T-helper 17 cell (primary cell): Measurements from ENCODE around the gene KIAA1671. TPM values are rescaled to one million over a fixed set of nuclear protein-coding genes. Genes with fewer than 3 reads are reported as not detected.

ENCODE experiments used
- ATAC-seq: fragments of 150-1000 bp; cut with Tn5 transposase; 2 replicates; pipeline ENCODE4 v1.10.0; 2021; ENCODE audit warnings: mild to moderate bottlenecking, moderate library complexity
- DNase-seq, 3 donors: peaks; one replicate each; pipeline versions ENCODE4 v3.0.0 to v3.0.0-alpha.2; 2020 to 2021
- H3K9me3 ChIP-seq: one replicate; pipeline ENCODE4 v1.7.0; 2013; ENCODE audit warnings: low read length, mild to moderate bottlenecking; ENCODE audit not compliant: control insufficient read depth, poor library complexity, severe bottlenecking
- H3K27ac Mint-ChIP-seq: one replicate; pipeline ENCODE4 v1.8.0; 2022; ENCODE audit warnings: mild to moderate bottlenecking, moderate library complexity, mixed read lengths
- H3K27me3 Mint-ChIP-seq: one replicate; pipeline ENCODE4 v1.8.0; 2022; ENCODE audit warnings: mixed read lengths
- H3K36me3 Mint-ChIP-seq: one replicate; pipeline ENCODE4 v1.8.0; 2022; ENCODE audit warnings: low read depth, mixed read lengths
- H3K4me1 Mint-ChIP-seq: one replicate; pipeline ENCODE4 v1.8.0; 2022; ENCODE audit warnings: mild to moderate bottlenecking, mixed read lengths
- H3K4me3 Mint-ChIP-seq: one replicate; pipeline ENCODE4 v1.8.0; 2022; ENCODE audit warnings: mild to moderate bottlenecking, moderate library complexity, mixed read lengths
- total RNA-seq, 4 donors: library from RNA in 2 of 4; stranded (reverse) in 2 of 4; gene quantifications; one replicate each; pipeline ENCODE4 v1.2.3 and lab custom pipeline; 2022 to 2026

KIAA1671 gene
- total RNA-seq, 2 donors from 2014 or later: 1.4 to 3.2 TPM

GRCh38 chr22:25166266-25167040 is 213.9 kb downstream of the KIAA1671 start:
- Mint-ChIP-seq H3K4me3 (no peak overlapping the region), H3K4me1 (peaks cover 4% of the 10 kb centered on the region), H3K36me3 (no peaks in the 10 kb centered on the region), H3K27me3 (no peaks in the 10 kb centered on the region), H3K27ac (no peak overlapping the region)
- DNase-seq (no peak), ATAC-seq (no peak)
- no peaks in the 10 kb centered on the region for H3K9me3 ChIP-seq

- no peaks in the 10 kb centered on the region for H3K9me3 ChIP-seq
- Mint-ChIP-seq H3K4me3 (no peak overlapping the region), H3K36me3 (no peaks in the 10 kb centered on the region), H3K27ac (no peak overlapping the region), H3K27me3 (no peaks in the 10 kb centered on the region), H3K4me1 (peaks cover 4% of the 10 kb centered on the region)
- DNase-seq: no peak
- ATAC-seq: no peak
Observed at GRCh38 chr22:25167082-25167481, 214.6 kb downstream of the KIAA1671 start.

- Mint-ChIP-seq H3K4me3 (no peak overlapping the region), H3K4me1 (peaks cover 4% of the 10 kb centered on the region), H3K36me3 (no peaks in the 10 kb centered on the region), H3K27ac (no peak overlapping the region), H3K27me3 (no peaks in the 10 kb centered on the region)
- no peaks in the 10 kb centered on the region for H3K9me3 ChIP-seq
- DNase-seq: no peak
- no peak for ATAC-seq
Observed at GRCh38 chr22:25167834-25168601, 215.5 kb downstream of the KIAA1671 start.

- ATAC-seq (no peak), DNase-seq (no peak)
- Mint-ChIP-seq H3K27ac (no peak overlapping the region), H3K27me3 (no peaks in the 10 kb centered on the region), H3K36me3 (no peaks in the 10 kb centered on the region), H3K4me3 (no peak overlapping the region), H3K4me1 (peaks cover 4% of the 10 kb centered on the region)
- H3K9me3 ChIP-seq: no peaks in the 10 kb centered on the region
Observed at GRCh38 chr22:25169278-25170031, 216.9 kb downstream of the KIAA1671 start.

- Mint-ChIP-seq H3K27ac (no peak overlapping the region), H3K4me1 (no peaks in the 10 kb centered on the region), H3K36me3 (no peaks in the 10 kb centered on the region), H3K4me3 (no peak overlapping the region), H3K27me3 (no peaks in the 10 kb centered on the region)
- ATAC-seq: no peak
- DNase-seq: no peak
- H3K9me3 ChIP-seq: no peaks in the 10 kb centered on the region
Observed at GRCh38 chr22:25170426-25170980, 218.0 kb downstream of the KIAA1671 start.

- H3K4me3 Mint-ChIP-seq: no peak overlapping the region
- DNase-seq: no peak
- H3K9me3 ChIP-seq: no peaks in the 10 kb centered on the region
- H3K27ac Mint-ChIP-seq: no peak overlapping the region
- no peaks in the 10 kb centered on the region for H3K27me3 Mint-ChIP-seq
- H3K4me1 Mint-ChIP-seq: no peaks in the 10 kb centered on the region
- no peaks in the 10 kb centered on the region for H3K36me3 Mint-ChIP-seq
- peak; percentile 45 for ATAC-seq
Observed at GRCh38 chr22:25172153-25172552, 219.6 kb downstream of the KIAA1671 start.

GRCh38 chr22:25174156-25174887 is 221.8 kb downstream of the KIAA1671 start:
- no peak overlapping the region for H3K27ac Mint-ChIP-seq
- no peak overlapping the region for H3K4me3 Mint-ChIP-seq
- no peaks in the 10 kb centered on the region for H3K9me3 ChIP-seq
- H3K27me3 Mint-ChIP-seq: no peaks in the 10 kb centered on the region
- no peak for DNase-seq
- no peak for ATAC-seq
- H3K36me3 Mint-ChIP-seq: no peaks in the 10 kb centered on the region
- no peaks in the 10 kb centered on the region for H3K4me1 Mint-ChIP-seq

GRCh38 chr22:25174888-25175411 is 222.4 kb downstream of the KIAA1671 start:
- H3K27me3 Mint-ChIP-seq: no peaks in the 10 kb centered on the region
- no peaks in the 10 kb centered on the region for H3K4me1 Mint-ChIP-seq
- H3K9me3 ChIP-seq: no peaks in the 10 kb centered on the region
- ATAC-seq: no peak
- no peak overlapping the region for H3K4me3 Mint-ChIP-seq
- DNase-seq: no peak
- H3K36me3 Mint-ChIP-seq: no peaks in the 10 kb centered on the region
- H3K27ac Mint-ChIP-seq: no peak overlapping the region

- ATAC-seq: no peak
- DNase-seq: no peak
- no peaks in the 10 kb centered on the region for H3K36me3 Mint-ChIP-seq
- H3K27ac Mint-ChIP-seq: no peak overlapping the region
- H3K27me3 Mint-ChIP-seq: no peaks in the 10 kb centered on the region
- H3K9me3 ChIP-seq: no peaks in the 10 kb centered on the region
- H3K4me3 Mint-ChIP-seq: no peak overlapping the region
- H3K4me1 Mint-ChIP-seq: no peaks in the 10 kb centered on the region
Observed at GRCh38 chr22:25176175-25176574, 223.7 kb downstream of the KIAA1671 start.

- H3K36me3 Mint-ChIP-seq: no peaks in the 10 kb centered on the region
- H3K27ac Mint-ChIP-seq: no peak overlapping the region
- no peak overlapping the region for H3K4me3 Mint-ChIP-seq
- H3K9me3 ChIP-seq: no peaks in the 10 kb centered on the region
- no peak for ATAC-seq
- DNase-seq: no peak
- no peaks in the 10 kb centered on the region for H3K27me3 Mint-ChIP-seq
- no peaks in the 10 kb centered on the region for H3K4me1 Mint-ChIP-seq
Observed at GRCh38 chr22:25176799-25177198, 224.3 kb downstream of the KIAA1671 start.

GRCh38 chr22:25177226-25177625 is 224.7 kb downstream of the KIAA1671 start:
- H3K36me3 Mint-ChIP-seq: peaks cover under 1% of the 10 kb centered on the region
- H3K9me3 ChIP-seq: no peaks in the 10 kb centered on the region
- no peaks in the 10 kb centered on the region for H3K4me1 Mint-ChIP-seq
- no peak overlapping the region for H3K4me3 Mint-ChIP-seq
- ATAC-seq: no peak
- no peak overlapping the region for H3K27ac Mint-ChIP-seq
- DNase-seq: no peak
- no peaks in the 10 kb centered on the region for H3K27me3 Mint-ChIP-seq

- H3K36me3 Mint-ChIP-seq: peaks cover 2% of the 10 kb centered on the region
- H3K4me3 Mint-ChIP-seq: no peak overlapping the region
- no peaks in the 10 kb centered on the region for H3K4me1 Mint-ChIP-seq
- DNase-seq (no peak), ATAC-seq (no peak)
- no peaks in the 10 kb centered on the region for H3K9me3 ChIP-seq
- no peak overlapping the region for H3K27ac Mint-ChIP-seq
- H3K27me3 Mint-ChIP-seq: no peaks in the 10 kb centered on the region
Observed at GRCh38 chr22:25177895-25178294, 225.4 kb downstream of the KIAA1671 start.
